Measurements from ENCODE around the gene LZTS2. TPM values are rescaled to one million over a fixed set of nuclear protein-coding genes. Genes with fewer than 3 reads are reported as not detected.

Gene LZTS2
- total RNA-seq, 1 experiment from 2014 or later: 93.0 TPM

- no peak for DNase-seq (ENCODE audit: low read depth, low spot score)
- no TSS peak for BruUV-seq (replicated peaks)
- H2AFZ ChIP-seq (ENCODE audit: low read depth, low read length, poor library complexity, severe bottlenecking): no peak overlapping the region
- H3K9me2 ChIP-seq (ENCODE audit: insufficient read depth): no peaks in the 10 kb centered on the region
- ChIA-PET RAD21 (ENCODE audit: low non-redundant PET in 1 of 2, low total read pairs in 2 of 2, uncharacterized antibody in 2 of 2, unreplicated experiment in 2 of 2) (no interaction called here), CTCF (interaction anchor here (1.2 to 5.5 kb wide), 9 partner anchors 8 to 87 kb away, joined by 3 to 118 read pairs (median 10); no protein-coding TSS in a partner anchor), POLR2A (interaction anchor here (1.0 kb wide), 1 partner anchor 12 kb away, joined by 7 read pairs; no protein-coding TSS in a partner anchor)
- H3K4me3 ChIP-seq (replicated peaks in 1 of 2; ENCODE audit: low read depth in 1 of 2, low read length in 2 of 2): no peak overlapping the region
- peaks cover 9 to 30% of the 10 kb centered on the region in 2 experiments; a peak in 3 of 4 replicates for H3K36me3 ChIP-seq (ENCODE audit: control insufficient read depth in 1 of 2, insufficient read depth in 2 of 2, low read length in 2 of 2)
- no peak overlapping the region for H3K27ac ChIP-seq (ENCODE audit: low read depth, low read length)
- H3K4me2 ChIP-seq (ENCODE audit: low read length): no peak overlapping the region
- peaks cover 25 to 42% of the 10 kb centered on the region in 2 experiments for H3K4me1 ChIP-seq (ENCODE audit: control insufficient read depth in 1 of 2, insufficient read depth in 2 of 2, low read length in 2 of 2)
- no peaks in the 10 kb centered on the region for H3K9me3 ChIP-seq (ENCODE audit: control insufficient read depth in 1 of 2, insufficient read depth in 1 of 2, low read depth in 1 of 2, low read length in 2 of 2)
- no peak overlapping the region for H3K9ac ChIP-seq (ENCODE audit: low read length)
- H3K79me2 ChIP-seq (ENCODE audit: insufficient read depth, low read length): peaks cover 88% of the 10 kb centered on the region
- intact Hi-C loops (cut with micrococcal nuclease): no loop called here
- ATAC-seq: no peak
- H4K20me1 ChIP-seq (ENCODE audit: insufficient read depth): no peaks in the 10 kb centered on the region
- TF ChIP-seq JUND (IDR thresholded peaks at IDR 0.05) (no peak), ATF3 (IDR thresholded peaks at IDR 0.05) (no peak), SIN3A (IDR thresholded peaks at IDR 0.05; ENCODE audit: low read depth) (no peak), EZH2 (IDR thresholded peaks at IDR 0.05) (no peak), EGR1 (IDR thresholded peaks at IDR 0.05; ENCODE audit: low read depth) (no peak), TCF7L2 (IDR thresholded peaks at IDR 0.05; ENCODE audit: borderline replicate concordance, extremely low read depth, insufficient read depth, insufficient read length) (no peak), MAX (IDR thresholded peaks at IDR 0.05) (no peak), REST (IDR thresholded peaks at IDR 0.05; ENCODE audit: low read depth) (no peak), YY1 (IDR thresholded peaks at IDR 0.05; ENCODE audit: extremely low read depth, insufficient replicate concordance, low read depth, low read length) (no peak), CBX3 (IDR thresholded peaks at IDR 0.05; ENCODE audit: low read depth) (no peak), ZBTB33 (IDR thresholded peaks at IDR 0.05; ENCODE audit: extremely low read depth, insufficient replicate concordance, low read length) (no peak), ZFX (IDR thresholded peaks at IDR 0.05) (no peak), POLR2AphosphoS5 (IDR thresholded peaks at IDR 0.05; ENCODE audit: low read depth, low read length) (no peak), POLR2A (IDR thresholded peaks at IDR 0.05; ENCODE audit: borderline replicate concordance, extremely low read depth, insufficient read depth, insufficient read length) (no peak), RAD21 (IDR thresholded peaks at IDR 0.05; ENCODE audit: low read depth) (no peak), SRF (IDR thresholded peaks at IDR 0.05; ENCODE audit: low read depth) (no peak), ZNF274 (IDR thresholded peaks at IDR 0.05; ENCODE audit: low read depth, low read length) (no peak)
- no peaks in the 10 kb centered on the region for H3K27me3 ChIP-seq (ENCODE audit: insufficient read depth, low read length)
Observed at GRCh38 chr10:101054876-101055275, 55.3 kb downstream of the LZTS2 start.
